ENCODE data around the gene SLC22A17. TPM values are rescaled to one million over a fixed set of nuclear protein-coding genes. Genes with fewer than 3 reads are reported as not detected.

The SLC22A17 gene
- total and polyA plus RNA-seq, 2 of the 13 experiments (the other 11 are each of a cell fraction or from before 2014, with no cell fraction given), result 0.95 to 1.1 TPM

DNA sequence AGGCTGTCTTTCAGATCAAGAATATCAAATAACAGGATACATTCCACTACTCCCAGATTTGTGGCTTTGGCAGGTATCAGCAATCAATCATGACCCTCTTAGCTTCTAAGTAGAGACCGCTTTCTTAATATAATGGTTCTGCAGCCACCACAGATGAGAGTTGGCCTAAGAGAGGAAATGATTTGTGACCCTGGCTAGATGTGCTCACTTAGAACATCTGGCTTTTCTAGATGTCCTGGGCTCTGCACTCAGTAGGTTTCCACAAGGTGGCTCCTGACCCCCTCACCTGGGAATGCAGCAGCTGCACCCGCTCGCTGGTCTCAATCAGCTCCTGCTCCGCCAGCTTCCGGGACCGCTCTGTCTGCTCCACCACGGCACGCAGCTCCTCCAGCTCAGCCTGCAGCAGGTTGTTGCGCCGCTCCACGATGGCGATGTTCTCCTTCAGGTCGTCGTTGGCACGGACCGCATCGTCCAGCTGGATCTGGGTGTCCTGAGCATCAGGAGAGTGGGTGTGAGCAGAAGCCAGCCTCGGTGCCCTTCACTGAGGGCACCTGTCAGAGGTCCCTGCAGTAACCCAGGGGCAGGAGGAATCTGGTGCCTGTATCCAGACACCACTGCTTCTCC, 33.1 kb upstream of the SLC22A17 start (continued):
- TF ChIP-seq ZNF790 (CRISPR knock-in tag; IDR thresholded peaks at IDR 0.05; ENCODE audit: borderline replicate concordance) (no peak), ZNF383 (CRISPR knock-in tag; IDR thresholded peaks at IDR 0.05; ENCODE audit: borderline replicate concordance) (no peak), KDM6A (CRISPR knock-in tag; IDR thresholded peaks at IDR 0.05; ENCODE audit: low read depth) (no peak), SIN3B (IDR thresholded peaks at IDR 0.05; ENCODE audit: low read length) (no peak), RXRA (CRISPR knock-in tag; IDR thresholded peaks at IDR 0.05) (no peak), ARNT2 (CRISPR knock-in tag; IDR thresholded peaks at IDR 0.05; ENCODE audit: low read depth) (no peak), FOXJ3 (CRISPR knock-in tag; IDR thresholded peaks at IDR 0.05; ENCODE audit: borderline replicate concordance) (no peak), HDAC6 (IDR thresholded peaks at IDR 0.05; ENCODE audit: low read depth, low read length) (no peak), ZFP36L1 (CRISPR knock-in tag; IDR thresholded peaks at IDR 0.05) (no peak), ZBTB8A (CRISPR knock-in tag; IDR thresholded peaks at IDR 0.05; ENCODE audit: borderline replicate concordance, low read depth) (no peak), TBX2 (CRISPR knock-in tag; IDR thresholded peaks at IDR 0.05; ENCODE audit: borderline replicate concordance) (0 out of 2 replicates have a peak, but pooled peaks have one; percentile 3), EZH2 (conservative IDR thresholded peaks at IDR 0.05; ENCODE audit: low read depth, low read length) (0 out of 2 replicates have a peak, but pooled peaks have one; percentile 88), ERF (CRISPR knock-in tag; IDR thresholded peaks at IDR 0.05) (no peak), JUND (CRISPR knock-in tag; IDR thresholded peaks at IDR 0.05) (no peak), HES4 (CRISPR knock-in tag; IDR thresholded peaks at IDR 0.05; ENCODE audit: borderline replicate concordance) (0 out of 2 replicates have a peak, but pooled peaks have one; percentile 21), TMF1 (CRISPR knock-in tag; IDR thresholded peaks at IDR 0.05; ENCODE audit: low read depth) (no peak), ZSCAN25 (CRISPR knock-in tag; IDR thresholded peaks at IDR 0.05) (peak; percentile 48; the same call in 1 of the 2 replicates), TEAD3 (CRISPR knock-in tag; optimal IDR thresholded peaks at IDR 0.05; ENCODE audit: borderline replicate concordance) (peak; percentile 47)
- TF ChIP-seq, protein P1, sequence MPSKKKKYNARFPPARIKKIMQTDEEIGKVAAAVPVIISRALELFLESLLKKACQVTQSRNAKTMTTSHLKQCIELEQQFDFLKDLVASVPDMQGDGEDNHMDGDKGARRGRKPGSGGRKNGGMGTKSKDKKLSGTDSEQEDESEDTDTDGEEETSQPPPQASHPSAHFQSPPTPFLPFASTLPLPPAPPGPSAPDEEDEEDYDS (CRISPR knock-in tag; IDR thresholded peaks at IDR 0.05), result no peak
- TF ChIP-seq, protein P2, sequence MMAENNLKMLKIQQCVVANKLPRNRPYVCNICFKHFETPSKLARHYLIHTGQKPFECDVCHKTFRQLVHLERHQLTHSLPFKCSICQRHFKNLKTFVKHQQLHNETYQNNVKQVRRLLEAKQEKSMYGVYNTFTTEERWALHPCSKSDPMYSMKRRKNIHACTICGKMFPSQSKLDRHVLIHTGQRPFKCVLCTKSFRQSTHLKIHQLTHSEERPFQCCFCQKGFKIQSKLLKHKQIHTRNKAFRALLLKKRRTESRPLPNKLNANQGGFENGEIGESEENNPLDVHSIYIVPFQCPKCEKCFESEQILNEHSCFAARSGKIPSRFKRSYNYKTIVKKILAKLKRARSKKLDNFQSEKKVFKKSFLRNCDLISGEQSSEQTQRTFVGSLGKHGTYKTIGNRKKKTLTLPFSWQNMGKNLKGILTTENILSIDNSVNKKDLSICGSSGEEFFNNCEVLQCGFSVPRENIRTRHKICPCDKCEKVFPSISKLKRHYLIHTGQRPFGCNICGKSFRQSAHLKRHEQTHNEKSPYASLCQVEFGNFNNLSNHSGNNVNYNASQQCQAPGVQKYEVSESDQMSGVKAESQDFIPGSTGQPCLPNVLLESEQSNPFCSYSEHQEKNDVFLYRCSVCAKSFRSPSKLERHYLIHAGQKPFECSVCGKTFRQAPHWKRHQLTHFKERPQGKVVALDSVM (CRISPR knock-in tag; IDR thresholded peaks at IDR 0.05), result no peak
- TF ChIP-seq, protein P3, sequence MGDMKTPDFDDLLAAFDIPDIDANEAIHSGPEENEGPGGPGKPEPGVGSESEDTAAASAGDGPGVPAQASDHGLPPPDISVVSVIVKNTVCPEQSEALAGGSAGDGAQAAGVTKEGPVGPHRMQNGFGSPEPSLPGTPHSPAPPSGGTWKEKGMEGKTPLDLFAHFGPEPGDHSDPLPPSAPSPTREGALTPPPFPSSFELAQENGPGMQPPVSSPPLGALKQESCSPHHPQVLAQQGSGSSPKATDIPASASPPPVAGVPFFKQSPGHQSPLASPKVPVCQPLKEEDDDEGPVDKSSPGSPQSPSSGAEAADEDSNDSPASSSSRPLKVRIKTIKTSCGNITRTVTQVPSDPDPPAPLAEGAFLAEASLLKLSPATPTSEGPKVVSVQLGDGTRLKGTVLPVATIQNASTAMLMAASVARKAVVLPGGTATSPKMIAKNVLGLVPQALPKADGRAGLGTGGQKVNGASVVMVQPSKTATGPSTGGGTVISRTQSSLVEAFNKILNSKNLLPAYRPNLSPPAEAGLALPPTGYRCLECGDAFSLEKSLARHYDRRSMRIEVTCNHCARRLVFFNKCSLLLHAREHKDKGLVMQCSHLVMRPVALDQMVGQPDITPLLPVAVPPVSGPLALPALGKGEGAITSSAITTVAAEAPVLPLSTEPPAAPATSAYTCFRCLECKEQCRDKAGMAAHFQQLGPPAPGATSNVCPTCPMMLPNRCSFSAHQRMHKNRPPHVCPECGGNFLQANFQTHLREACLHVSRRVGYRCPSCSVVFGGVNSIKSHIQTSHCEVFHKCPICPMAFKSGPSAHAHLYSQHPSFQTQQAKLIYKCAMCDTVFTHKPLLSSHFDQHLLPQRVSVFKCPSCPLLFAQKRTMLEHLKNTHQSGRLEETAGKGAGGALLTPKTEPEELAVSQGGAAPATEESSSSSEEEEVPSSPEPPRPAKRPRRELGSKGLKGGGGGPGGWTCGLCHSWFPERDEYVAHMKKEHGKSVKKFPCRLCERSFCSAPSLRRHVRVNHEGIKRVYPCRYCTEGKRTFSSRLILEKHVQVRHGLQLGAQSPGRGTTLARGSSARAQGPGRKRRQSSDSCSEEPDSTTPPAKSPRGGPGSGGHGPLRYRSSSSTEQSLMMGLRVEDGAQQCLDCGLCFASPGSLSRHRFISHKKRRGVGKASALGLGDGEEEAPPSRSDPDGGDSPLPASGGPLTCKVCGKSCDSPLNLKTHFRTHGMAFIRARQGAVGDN (CRISPR knock-in tag; IDR thresholded peaks at IDR 0.05), result peak; percentile 49
- TF ChIP-seq, protein P4, sequence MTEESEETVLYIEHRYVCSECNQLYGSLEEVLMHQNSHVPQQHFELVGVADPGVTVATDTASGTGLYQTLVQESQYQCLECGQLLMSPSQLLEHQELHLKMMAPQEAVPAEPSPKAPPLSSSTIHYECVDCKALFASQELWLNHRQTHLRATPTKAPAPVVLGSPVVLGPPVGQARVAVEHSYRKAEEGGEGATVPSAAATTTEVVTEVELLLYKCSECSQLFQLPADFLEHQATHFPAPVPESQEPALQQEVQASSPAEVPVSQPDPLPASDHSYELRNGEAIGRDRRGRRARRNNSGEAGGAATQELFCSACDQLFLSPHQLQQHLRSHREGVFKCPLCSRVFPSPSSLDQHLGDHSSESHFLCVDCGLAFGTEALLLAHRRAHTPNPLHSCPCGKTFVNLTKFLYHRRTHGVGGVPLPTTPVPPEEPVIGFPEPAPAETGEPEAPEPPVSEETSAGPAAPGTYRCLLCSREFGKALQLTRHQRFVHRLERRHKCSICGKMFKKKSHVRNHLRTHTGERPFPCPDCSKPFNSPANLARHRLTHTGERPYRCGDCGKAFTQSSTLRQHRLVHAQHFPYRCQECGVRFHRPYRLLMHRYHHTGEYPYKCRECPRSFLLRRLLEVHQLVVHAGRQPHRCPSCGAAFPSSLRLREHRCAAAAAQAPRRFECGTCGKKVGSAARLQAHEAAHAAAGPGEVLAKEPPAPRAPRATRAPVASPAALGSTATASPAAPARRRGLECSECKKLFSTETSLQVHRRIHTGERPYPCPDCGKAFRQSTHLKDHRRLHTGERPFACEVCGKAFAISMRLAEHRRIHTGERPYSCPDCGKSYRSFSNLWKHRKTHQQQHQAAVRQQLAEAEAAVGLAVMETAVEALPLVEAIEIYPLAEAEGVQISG (CRISPR knock-in tag; IDR thresholded peaks at IDR 0.05), result no peak
